GM12801 (cell line): ENCODE data around the gene SHKBP1.

Source experiments
- TF ChIP-seq, protein P1 (sequence below): IDR thresholded peaks from one replicate; pipeline ENCODE4 v1.5.1; 2011; ENCODE audit warnings: control low read depth; ENCODE audit not compliant: insufficient read length; ENCODE audit errors: extremely low read depth

SHKBP1 gene

DNA sequence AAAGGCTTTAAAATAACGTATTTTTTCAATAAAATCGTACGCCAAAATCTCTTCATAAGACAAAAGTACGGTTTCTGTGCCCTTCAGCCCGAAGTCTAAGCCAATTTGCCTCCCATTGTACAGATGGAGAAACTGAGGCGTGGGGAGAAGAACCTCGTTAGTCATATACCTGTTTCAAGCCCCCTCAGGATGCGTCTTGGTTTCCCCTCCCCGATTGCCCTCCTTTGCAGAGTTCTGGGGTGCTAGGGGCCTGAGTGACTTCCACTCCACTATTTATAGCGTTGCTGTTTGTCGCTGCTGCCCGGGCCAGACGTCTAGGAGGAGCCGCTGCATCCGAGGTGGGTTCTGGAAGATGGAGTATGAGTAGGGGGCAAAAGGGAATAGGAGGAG is 22.2 kb downstream of the SHKBP1 start:
- TF ChIP-seq, protein P1, sequence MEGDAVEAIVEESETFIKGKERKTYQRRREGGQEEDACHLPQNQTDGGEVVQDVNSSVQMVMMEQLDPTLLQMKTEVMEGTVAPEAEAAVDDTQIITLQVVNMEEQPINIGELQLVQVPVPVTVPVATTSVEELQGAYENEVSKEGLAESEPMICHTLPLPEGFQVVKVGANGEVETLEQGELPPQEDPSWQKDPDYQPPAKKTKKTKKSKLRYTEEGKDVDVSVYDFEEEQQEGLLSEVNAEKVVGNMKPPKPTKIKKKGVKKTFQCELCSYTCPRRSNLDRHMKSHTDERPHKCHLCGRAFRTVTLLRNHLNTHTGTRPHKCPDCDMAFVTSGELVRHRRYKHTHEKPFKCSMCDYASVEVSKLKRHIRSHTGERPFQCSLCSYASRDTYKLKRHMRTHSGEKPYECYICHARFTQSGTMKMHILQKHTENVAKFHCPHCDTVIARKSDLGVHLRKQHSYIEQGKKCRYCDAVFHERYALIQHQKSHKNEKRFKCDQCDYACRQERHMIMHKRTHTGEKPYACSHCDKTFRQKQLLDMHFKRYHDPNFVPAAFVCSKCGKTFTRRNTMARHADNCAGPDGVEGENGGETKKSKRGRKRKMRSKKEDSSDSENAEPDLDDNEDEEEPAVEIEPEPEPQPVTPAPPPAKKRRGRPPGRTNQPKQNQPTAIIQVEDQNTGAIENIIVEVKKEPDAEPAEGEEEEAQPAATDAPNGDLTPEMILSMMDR = no peak

DNA sequence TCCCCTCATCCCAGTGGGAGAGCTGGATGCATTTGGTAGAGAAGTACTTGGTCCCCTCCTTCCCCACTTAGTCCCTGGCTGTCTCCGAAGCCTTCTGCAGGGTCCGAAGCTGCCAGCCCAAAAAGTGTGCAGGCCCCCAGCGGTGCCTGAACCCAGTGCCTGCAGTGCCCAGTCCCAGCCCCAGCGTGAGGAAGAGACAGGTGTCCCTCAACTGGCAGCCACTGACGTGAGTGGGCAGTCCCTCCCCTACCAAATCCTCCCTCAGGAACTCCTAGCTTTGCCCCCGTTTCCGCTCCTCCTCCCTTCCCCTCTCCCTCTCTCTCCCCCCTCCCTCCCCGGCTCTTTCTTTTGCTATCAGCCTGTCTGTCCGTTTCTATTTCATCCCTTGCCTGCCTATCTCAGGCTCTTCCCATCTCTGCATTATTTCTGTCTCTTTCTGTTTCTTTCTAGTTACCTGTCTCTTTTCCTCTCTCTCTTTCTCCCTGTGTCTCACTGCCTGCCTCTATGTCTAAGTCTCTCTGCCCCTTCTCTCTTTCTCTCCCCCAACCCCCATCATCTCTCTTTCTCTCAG is 22.7 kb downstream of the SHKBP1 start:
- TF ChIP-seq, protein P1 = no peak

DNA sequence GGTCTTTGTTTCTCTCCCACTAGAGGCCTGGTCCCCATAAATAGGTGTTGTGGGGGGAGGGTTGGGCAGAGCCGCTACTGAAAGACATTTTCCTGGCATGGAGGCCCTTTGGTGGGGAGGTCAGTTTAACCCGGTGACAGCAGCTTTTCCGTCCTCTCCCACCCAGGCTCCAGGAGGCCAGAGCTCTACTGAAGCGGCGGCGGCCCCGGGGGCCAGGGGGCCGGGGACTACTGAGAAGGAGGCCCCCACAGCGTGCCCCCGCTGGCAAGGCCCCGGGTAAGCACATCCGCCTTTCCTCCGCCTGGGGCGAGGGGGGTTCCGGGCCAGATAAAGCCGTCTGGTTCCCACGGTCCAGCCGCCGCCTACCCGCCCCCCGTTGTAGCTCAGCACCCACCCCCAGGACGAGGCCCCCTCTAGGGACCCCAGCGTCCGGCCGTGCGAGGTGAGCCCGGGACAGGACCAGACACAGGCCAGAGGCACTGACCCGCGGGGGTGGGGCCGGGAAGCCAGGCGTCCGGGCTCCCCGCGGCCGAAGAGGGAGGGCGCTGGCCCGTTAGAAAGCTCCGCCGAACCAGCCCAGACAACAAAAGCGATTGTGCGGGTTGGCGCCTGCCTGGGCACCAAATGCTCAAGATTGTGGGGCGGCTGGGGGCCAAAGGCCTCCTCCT is 23.4 kb downstream of the SHKBP1 start:
- TF ChIP-seq, protein P1 = no peak

DNA sequence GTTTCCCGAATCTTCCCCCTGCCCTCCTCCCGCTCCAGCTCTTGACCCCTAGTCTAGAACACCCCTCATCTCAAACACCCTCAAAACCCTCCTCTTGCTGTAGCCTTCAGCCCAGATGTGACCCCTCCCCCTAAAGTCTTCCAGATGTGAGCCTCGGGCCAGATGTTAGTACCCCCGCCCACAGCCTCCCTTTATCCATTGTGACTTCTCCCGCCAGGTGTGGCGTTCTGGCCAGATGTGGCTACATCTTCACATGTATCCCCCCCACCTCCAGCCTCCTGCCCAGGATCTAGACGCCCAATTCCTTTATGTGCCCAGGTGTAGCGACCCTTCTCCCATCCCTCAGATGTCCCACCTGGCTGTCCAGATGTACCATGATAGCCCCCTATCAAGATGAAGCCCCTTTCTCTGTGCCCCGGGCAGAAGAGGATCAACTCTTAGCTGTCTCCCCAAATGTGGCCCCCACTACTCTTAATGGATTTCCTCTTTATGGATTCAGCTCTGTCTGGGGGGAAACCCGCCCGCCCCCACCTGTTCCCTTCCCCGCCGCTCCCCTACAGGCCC is 24.0 kb downstream of the SHKBP1 start:
- TF ChIP-seq, protein P1 = no peak

DNA sequence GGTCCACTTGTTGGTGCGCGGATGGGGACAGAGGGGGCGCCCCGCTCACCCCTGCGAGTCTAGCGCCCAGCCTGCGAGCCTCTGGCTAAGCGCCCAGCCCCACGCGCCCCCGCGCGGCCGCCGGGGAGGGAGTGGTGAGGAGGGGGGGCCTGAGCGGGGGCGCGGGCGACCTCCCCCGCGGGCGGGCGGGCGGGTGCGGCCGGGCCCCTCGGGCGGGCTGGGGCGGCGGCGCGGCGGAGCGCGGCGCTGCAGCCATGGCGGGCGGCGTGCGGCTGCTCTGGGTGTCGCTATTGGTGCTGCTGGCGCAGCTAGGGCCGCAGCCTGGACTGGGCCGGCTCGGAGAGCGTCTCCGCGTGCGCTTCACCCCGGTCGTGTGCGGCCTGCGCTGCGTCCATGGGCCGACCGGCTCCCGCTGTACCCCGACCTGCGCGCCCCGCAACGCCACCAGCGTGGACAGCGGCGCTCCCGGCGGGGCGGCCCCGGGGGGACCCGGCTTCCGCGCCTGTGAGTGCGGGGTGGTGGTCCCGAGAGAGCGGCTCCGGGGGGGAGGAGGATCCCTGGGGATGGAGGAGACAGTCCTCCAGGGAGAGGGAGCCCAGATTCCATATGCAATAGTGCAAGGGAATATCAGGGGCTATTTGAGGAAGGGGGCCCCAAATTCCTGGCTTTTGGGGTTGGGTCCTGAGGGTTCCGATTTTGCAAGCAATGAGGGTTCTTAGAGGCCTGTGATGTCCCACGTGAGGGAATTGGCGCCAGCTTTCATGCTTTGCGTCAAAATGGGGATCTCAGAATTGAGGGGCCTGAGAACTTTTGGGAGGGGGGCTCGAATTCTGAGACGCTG is 24.7 kb downstream of the SHKBP1 start, which contains the start of gene LTBP4:
LTBP4 (plus strand) TSS at position 236 of the 841 bp plus-strand sequence; CDS start at position 255, 19 bp downstream.
- TF ChIP-seq, protein P1 = no peak

DNA sequence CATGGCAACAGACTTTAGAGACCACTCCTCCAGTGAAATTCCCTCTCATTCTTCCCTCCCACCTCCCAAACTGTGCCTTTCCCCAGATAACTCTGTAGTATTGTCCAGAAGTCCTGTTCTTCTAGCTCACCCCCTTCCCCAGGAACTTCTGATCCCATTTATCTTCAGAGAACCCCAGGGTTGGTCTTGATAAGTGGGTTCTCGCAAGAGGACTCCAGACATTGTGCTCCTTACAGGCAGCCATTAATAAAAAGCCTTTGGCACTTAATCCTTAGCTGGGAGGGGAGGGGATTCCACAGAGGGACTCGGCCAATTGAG is 26.4 kb downstream of the SHKBP1 start:
- TF ChIP-seq, protein P1 = no peak
